Stimulated activated CD4-positive, alpha-beta T cell treated with anti-CD3 and anti-CD28 coated beads, Interleukin-15, amount 100 ng/mL, for 48 hours (primary cell): ENCODE data around the gene ZNF584.

ENCODE experiments used
- DNase-seq, 2 donors: peaks; one replicate each; pipeline ENCODE4 v3.0.0-alpha.2; 2020; ENCODE audit warnings: low read depth in 2 of 2

The ZNF584 gene

GRCh38 chr19:58466089-58466759, 57.8 kb downstream of the ZNF584 start:
- no peak for DNase-seq

DNA sequence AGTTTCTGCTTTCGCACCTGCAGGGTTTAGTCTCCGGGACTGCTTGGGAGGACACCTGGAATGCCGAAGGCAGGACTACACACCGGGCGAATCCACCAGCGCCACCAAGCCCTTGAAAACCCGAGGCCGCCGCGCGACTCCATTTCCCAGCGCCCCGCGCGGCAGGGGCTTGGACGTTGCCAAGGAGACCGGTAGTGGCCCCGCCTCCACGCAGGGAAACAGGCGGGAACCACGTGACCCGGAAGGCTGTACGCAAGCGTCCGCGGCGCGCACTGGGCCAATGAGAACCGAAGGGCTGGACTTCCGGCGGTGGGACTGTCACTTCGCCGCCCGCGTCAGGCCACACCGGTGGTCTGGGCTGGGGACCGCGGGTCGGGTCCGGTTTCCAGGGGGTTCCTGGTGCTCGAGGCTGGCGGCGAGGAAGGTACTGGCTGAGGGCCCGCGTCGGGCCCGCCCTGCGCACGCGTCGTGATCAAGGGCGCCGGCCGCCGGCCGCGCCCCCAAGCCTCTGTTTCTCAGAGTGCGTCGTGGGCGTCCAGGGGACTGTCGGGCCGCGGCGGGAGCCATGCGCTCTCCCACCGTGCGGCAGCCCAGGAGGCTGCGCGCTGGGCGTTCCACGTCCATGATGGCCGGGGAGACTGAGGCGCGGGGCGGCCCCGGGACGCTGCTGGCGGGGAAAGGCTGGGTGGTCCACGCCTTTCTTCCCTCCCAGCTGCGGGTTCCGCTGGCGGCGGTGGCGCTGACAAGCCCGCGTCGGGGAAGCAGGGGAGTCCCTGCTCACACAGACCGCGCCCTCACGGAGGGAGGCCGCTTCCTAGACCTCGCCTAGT, 58.5 kb downstream of the ZNF584 start, which contains the start of gene ZNF324:
Gene ZNF324, plus strand, starts transcription at position 321 of the 830 bp plus-strand sequence. CDS start 2,106 bp downstream, outside the sequence.
- peak; percentile 95 to 97 for DNase-seq
